HCT116 (cell line): ENCODE data around the gene C1QL4. TPM values are rescaled to one million over a fixed set of nuclear protein-coding genes. Genes with fewer than 3 reads are reported as not detected.
"Not testable (repeated sequence)": the region's sequence is repeated elsewhere in the genome, so short reads cannot be mapped to it uniquely, and the experiment has no call there.

Source experiments
- ATAC-seq: fragments of 200-7000 bp; cut with Tn5 transposase; 2 replicates; pipeline ENCODE4 v1.9.1; 2020; ENCODE audit warnings: mild to moderate bottlenecking, moderate library complexity
- BruUV-seq: library from RNA; stranded (reverse); fragments of 400-500 nt; replicated peaks from 2 replicates; lab custom pipeline; 2021; lab: Mats Ljungman, UMichigan
- CTCF ChIA-PET: fragments of 300-600 bp; sonication (Branson Sonifier 250); formaldehyde crosslinking; loops from one replicate; lab custom pipeline; 2021; ENCODE audit warnings: antibody characterized with exemption; lab: Charles Lee
- POLR2A ChIA-PET: fragments of 300-600, 350-600 bp; sonication (Branson Sonifier 250); formaldehyde crosslinking; loops from one replicate; lab custom pipeline; 2021; ENCODE audit warnings: antibody characterized with exemption; lab: Charles Lee
- RAD21 ChIA-PET, 2 experiments: fragments of 300-600 bp; sonication (Branson Sonifier 250); formaldehyde crosslinking; loops; one replicate each; lab custom pipeline; 2023; ENCODE audit warnings: low total read pairs in 2 of 2; ENCODE audit not compliant: uncharacterized antibody in 2 of 2, unreplicated experiment in 2 of 2, low non-redundant PET in 1 of 2; lab: Charles Lee
- DNase-seq: peaks from one replicate; pipeline ENCODE4 v3.0.0-alpha.2; 2010; ENCODE audit warnings: low read depth, low spot score
- H2AFZ ChIP-seq: fragments of 200-600 bp; shearing (Covaris generic), sonication (generic); 2 replicates; pipeline ENCODE4 v1.6.1; 2017; ENCODE audit warnings: low read depth, mixed run types, mixed read lengths, antibody characterized with exemption, low read length; ENCODE audit not compliant: poor library complexity, severe bottlenecking
- H3K27ac ChIP-seq: 2 replicates; pipeline ENCODE4 v1.5.1; 2012; ENCODE audit warnings: low read depth, low read length
- H3K27me3 ChIP-seq: fragments of 200-600 bp; sonication (generic); 2 replicates; pipeline ENCODE4 v1.6.1; 2016; ENCODE audit warnings: mixed run types, low read length, mixed read lengths; ENCODE audit not compliant: insufficient read depth
- H3K36me3 ChIP-seq, 2 experiments: fragments of 200-500 bp in 1 of 2; fragments of 200-600 bp in 1 of 2; sonication (Bioruptor generic) in 1 of 2; sonication (generic) in 1 of 2; 2 replicates each; pipeline versions ENCODE4 v1.5.1 to v1.6.1; 2014 to 2016; ENCODE audit warnings: low read length in 2 of 2, inconsistent platforms in 1 of 2, mixed read lengths in 1 of 2, mixed run types in 1 of 2; ENCODE audit not compliant: insufficient read depth in 2 of 2, control insufficient read depth in 1 of 2
- H3K4me1 ChIP-seq, 2 experiments: fragments of 200-600 bp in 1 of 2; sonication (generic) in 1 of 2; 2 replicates each; pipeline versions ENCODE4 v1.5.1 to v1.6.1; 2012 to 2017; ENCODE audit warnings: low read length in 2 of 2, inconsistent platforms in 1 of 2, mild to moderate bottlenecking in 1 of 2, mixed read lengths in 1 of 2, mixed run types in 1 of 2, moderate library complexity in 1 of 2; ENCODE audit not compliant: insufficient read depth in 2 of 2, control insufficient read depth in 1 of 2
- H3K4me2 ChIP-seq: fragments of 200-600 bp; sonication (generic); 2 replicates; pipeline ENCODE4 v1.6.1; 2017; ENCODE audit warnings: mixed run types, low read length, mixed read lengths
- H3K4me3 ChIP-seq, 2 experiments: fragments of 200-600 bp in 1 of 2; sonication (generic) in 1 of 2; replicated peaks in 1 of 2; 2 replicates each; pipeline ENCODE4 v1.5.1; 2011 to 2016; ENCODE audit warnings: low read length in 2 of 2, control low read depth in 1 of 2, low read depth in 1 of 2, mild to moderate bottlenecking in 1 of 2, mixed read lengths in 1 of 2, mixed run types in 1 of 2
- H3K79me2 ChIP-seq: fragments of 200-600 bp; sonication (generic); 2 replicates; pipeline ENCODE4 v1.6.1; 2017; ENCODE audit warnings: mild to moderate bottlenecking, mixed run types, low read length, moderate library complexity, mixed read lengths; ENCODE audit not compliant: insufficient read depth
- H3K9ac ChIP-seq: fragments of 200-600 bp; sonication (generic); 2 replicates; pipeline ENCODE4 v1.6.1; 2016; ENCODE audit warnings: low read length, mixed read lengths
- H3K9me2 ChIP-seq: fragments of 200-600 bp; sonication (generic), shearing (Covaris generic); 2 replicates; pipeline ENCODE4 v1.6.1; 2017; ENCODE audit warnings: mixed run types, mild to moderate bottlenecking, moderate library complexity; ENCODE audit not compliant: insufficient read depth
- H3K9me3 ChIP-seq, 2 experiments: fragments of 200-500 bp in 1 of 2; fragments of 200-600 bp in 1 of 2; sonication (Bioruptor generic) in 1 of 2; sonication (generic) in 1 of 2; 2 replicates each; pipeline ENCODE4 v1.6.1; 2014 to 2017; ENCODE audit warnings: low read length in 2 of 2, mixed read lengths in 2 of 2, inconsistent platforms in 1 of 2, low read depth in 1 of 2, mild to moderate bottlenecking in 1 of 2, mixed run types in 1 of 2, moderate library complexity in 1 of 2; ENCODE audit not compliant: control insufficient read depth in 1 of 2, insufficient read depth in 1 of 2
- H4K20me1 ChIP-seq: fragments of 200-600 bp; sonication (generic), shearing (Covaris generic); 2 replicates; pipeline ENCODE4 v1.6.1; 2017; ENCODE audit warnings: mixed run types, mild to moderate bottlenecking, moderate library complexity; ENCODE audit not compliant: insufficient read depth
- CTCF ChIP-seq, 3 experiments: fragments of 200-600 bp in 1 of 3; sonication (generic) in 1 of 3; IDR thresholded peaks in 2 of 3; conservative IDR thresholded peaks in 1 of 3; 2 replicates each; pipeline ENCODE4 v1.5.1; 2012 to 2017; ENCODE audit warnings: low read depth in 2 of 3, low read length in 2 of 3, antibody characterized with exemption in 1 of 3, borderline replicate concordance in 1 of 3, control low read depth in 1 of 3, mild to moderate bottlenecking in 1 of 3, mixed read lengths in 1 of 3, mixed run types in 1 of 3, moderate library complexity in 1 of 3; ENCODE audit not compliant: insufficient read depth in 1 of 3
- EGR1 ChIP-seq: IDR thresholded peaks from 2 replicates; pipeline ENCODE4 v1.6.1; 2012; ENCODE audit warnings: low read depth
- intact Hi-C: fragments of 100-400 bp; cut with micrococcal nuclease; formaldehyde crosslinking; loops from 2 replicates; pipeline ENCODE4 v1.10.0; 2022
- total RNA-seq: library from RNA; stranded (reverse); gene quantifications from one replicate; pipeline ENCODE4 v1.2.1, GENCODE V29; 2021; ENCODE audit not compliant: unreplicated experiment

C1QL4 gene
- total RNA-seq, 1 experiment from 2014 or later, result 8.1 TPM

GRCh38 chr12:49283541-49284429, 53.2 kb downstream of the C1QL4 start:
- Histone ChIP-seq H3K4me2 (no peak overlapping the region), H3K27me3 (no peaks in the 10 kb centered on the region), H3K9me3 (no peaks in the 10 kb centered on the region), H3K79me2 (no peaks in the 10 kb centered on the region), H3K4me1 (peaks cover 0 to 5% of the 10 kb centered on the region in 2 experiments; a peak in 2 of 4 replicates), H3K4me3 (no peak overlapping the region), H4K20me1 (no peaks in the 10 kb centered on the region), H3K36me3 (no peaks in the 10 kb centered on the region), H2AFZ (no peak overlapping the region), H3K9ac (no peak overlapping the region), H3K9me2 (no peaks in the 10 kb centered on the region), H3K27ac (no peak overlapping the region)
- ChIA-PET POLR2A (interaction anchor here (0.9 kb wide), 1 partner anchor 18 kb away, joined by 3 read pairs; no protein-coding TSS in a partner anchor), RAD21 (no interaction called here), CTCF (interaction anchor here (1.1 to 1.6 kb wide), 3 partner anchors 9 to 297 kb away, joined by 3 to 4 read pairs (median 3); no protein-coding TSS in a partner anchor)
- no peak for DNase-seq
- TF ChIP-seq EGR1 (no peak), CTCF (IDR thresholded peaks at IDR 0.05 in 2 of 3, conservative IDR thresholded peaks at IDR 0.05 in 1 of 3; ENCODE audit: borderline replicate concordance in 1 of 3, insufficient read depth in 1 of 3, low read depth in 2 of 3, low read length in 2 of 3) (peak; percentile 4 to 46 (median 40); a peak in 4 of 6 replicates)
- BruUV-seq, result no TSS peak
- intact Hi-C loops, result no loop called here
- ATAC-seq, result peak; percentile 75

- H2AFZ ChIP-seq, DNase-seq, H3K27me3 ChIP-seq, H3K36me3 ChIP-seq, BruUV-seq, H3K4me3 ChIP-seq, H3K27ac ChIP-seq, H3K79me2 ChIP-seq, intact Hi-C loops, H4K20me1 ChIP-seq, H3K4me2 ChIP-seq, H3K9me3 ChIP-seq, H3K9me2 ChIP-seq, H3K4me1 ChIP-seq, POLR2A ChIA-PET, RAD21 ChIA-PET, H3K9ac ChIP-seq, ATAC-seq: not testable (repeated sequence)
- CTCF ChIA-PET, result interaction anchor here (1.1 to 1.6 kb wide), 4 partner anchors 10 to 298 kb away, joined by 3 to 5 read pairs (median 3); partner anchors contain the start of gene DNAJC22
Observed at GRCh38 chr12:49282740-49283375, 54.1 kb downstream of the C1QL4 start.

Other genes starting within 250 kb of the C1QL4 start
- 0.22 TPM for gene DHH, start 242.4 kb downstream of the C1QL4 start, total RNA-seq
- gene LMBR1L, start 226.3 kb downstream of the C1QL4 start, total RNA-seq, result 44.4 TPM
- gene TUBA1B, start 205.8 kb downstream of the C1QL4 start, total RNA-seq, result 1,628 TPM
- gene TUBA1A, start 148.1 kb downstream of the C1QL4 start, total RNA-seq, result 24.1 TPM
- gene TUBA1C, start 72.1 kb downstream of the C1QL4 start, total RNA-seq, result 571 TPM
- 6.7 TPM for gene PRPH, start 42.0 kb downstream of the C1QL4 start, total RNA-seq
- 99.1 TPM for gene TROAP, start 13.9 kb downstream of the C1QL4 start, total RNA-seq
- gene DNAJC22, start 9.7 kb upstream of the C1QL4 start, total RNA-seq, result 27.7 TPM
- 74.2 TPM for gene SPATS2, start 30.3 kb upstream of the C1QL4 start, total RNA-seq
- 35.3 TPM for gene KCNH3, start 201.8 kb upstream of the C1QL4 start, total RNA-seq
- gene MCRS1, start 231.0 kb upstream of the C1QL4 start, total RNA-seq, result 91.9 TPM